GM12878 (cell line): ENCODE results near the gene NBEA. TPM values are rescaled to one million over a fixed set of nuclear protein-coding genes. Genes with fewer than 3 reads are reported as not detected.

Experiments used
- ATAC-seq: fragments of 200-7000 bp; cut with Tn5 transposase; 3 replicates; pipeline ENCODE4 v1.9.1; 2020; ENCODE audit warnings: mild to moderate bottlenecking, moderate library complexity
- BruUV-seq: library from RNA; stranded (reverse); fragments of 400-500 nt; replicated peaks from 2 replicates; lab custom pipeline; 2021; lab: Mats Ljungman, UMichigan
- CTCF ChIA-PET: fragments of 300-600 bp; sonication (Branson Sonifier 250); formaldehyde crosslinking; extraction: SDS; loops from one replicate; lab custom pipeline; 2021; ENCODE audit warnings: inconsistent platforms; lab: Yijun Ruan, JAX
- POLR2A ChIA-PET: fragments of 350-600 bp; formaldehyde crosslinking; extraction: SDS; loops from one replicate; lab custom pipeline; 2021; ENCODE audit warnings: inconsistent platforms; lab: Charles Lee
- RAD21 ChIA-PET: fragments of 300-600 bp; sonication (Branson Sonifier 250); formaldehyde crosslinking; loops from one replicate; lab custom pipeline; 2023; ENCODE audit warnings: antibody characterized with exemption; ENCODE audit not compliant: unreplicated experiment; lab: Charles Lee
- SMC1A ChIA-PET: fragments of 300-600 bp; sonication (Branson Sonifier 250); formaldehyde crosslinking; loops from one replicate; lab custom pipeline; 2023; ENCODE audit not compliant: unreplicated experiment, uncharacterized antibody; lab: Charles Lee
- DNase-seq: peaks from one replicate; pipeline ENCODE4 v3.0.0-alpha.2; 2011; ENCODE audit warnings: low read depth, low spot score
- FAIRE-seq: peaks from 3 replicates; lab custom pipeline; 2011; peaks lifted over from hg19 to GRCh38; lab: Jason Lieb, UNC
- H2AFZ ChIP-seq: 2 replicates; pipeline ENCODE4 v1.6.0; 2011; ENCODE audit warnings: low read depth, low read length, control low read depth; ENCODE audit not compliant: control insufficient read depth
- H3K27ac ChIP-seq: 2 replicates; pipeline ENCODE4 v1.5.1; 2011; ENCODE audit warnings: control low read depth; ENCODE audit not compliant: control insufficient read depth, insufficient read depth
- H3K27me3 ChIP-seq, 2 experiments: replicated peaks in 1 of 2; 2 replicates each; pipeline versions ENCODE4 v1.6.0 to v1.6.1; 2011; ENCODE audit warnings: low read length in 1 of 2; ENCODE audit not compliant: control insufficient read depth in 2 of 2, insufficient read depth in 2 of 2
- H3K36me3 ChIP-seq, 2 experiments: 2 replicates each; pipeline ENCODE4 v1.5.1; 2011; ENCODE audit warnings: low read length in 1 of 2; ENCODE audit not compliant: control insufficient read depth in 2 of 2, insufficient read depth in 2 of 2
- H3K4me1 ChIP-seq: 2 replicates; pipeline ENCODE4 v1.6.1; 2011; ENCODE audit warnings: mild to moderate bottlenecking, low read length, moderate library complexity, mixed read lengths; ENCODE audit not compliant: control insufficient read depth, insufficient read depth
- H3K4me2 ChIP-seq: 2 replicates; pipeline ENCODE4 v1.6.0; 2011; ENCODE audit warnings: control low read depth; ENCODE audit not compliant: control insufficient read depth, insufficient read depth
- H3K4me3 ChIP-seq: fragments of 200-600 bp; sonication (generic); 2 replicates; pipeline ENCODE4 v1.5.1; 2016
- H3K79me2 ChIP-seq: 2 replicates; pipeline ENCODE4 v1.6.0; 2011; ENCODE audit warnings: low read length; ENCODE audit not compliant: control insufficient read depth, insufficient read depth
- H3K9ac ChIP-seq: 2 replicates; pipeline ENCODE4 v1.8.0; 2011; ENCODE audit warnings: low read length, control low read depth, mixed read lengths; ENCODE audit not compliant: control insufficient read depth, insufficient read depth
- H3K9me3 ChIP-seq: replicated peaks from 3 replicates; pipeline ENCODE4 v1.5.1; 2011; ENCODE audit warnings: mild to moderate bottlenecking, low read length; ENCODE audit not compliant: control insufficient read depth, insufficient read depth
- H4K20me1 ChIP-seq: 2 replicates; pipeline ENCODE4 v1.6.0; 2011; ENCODE audit not compliant: control insufficient read depth, insufficient read depth
- SRF ChIP-seq, 2 experiments: IDR thresholded peaks; 2 replicates each; pipeline ENCODE4 v1.6.1; 2011; ENCODE audit warnings: low read depth in 2 of 2, low read length in 2 of 2, mild to moderate bottlenecking in 1 of 2, moderate library complexity in 1 of 2
- TCF7 ChIP-seq: IDR thresholded peaks from 2 replicates; pipeline ENCODE4 v1.6.1; 2014; ENCODE audit warnings: antibody characterized with exemption, borderline replicate concordance
- ZZZ3 ChIP-seq: IDR thresholded peaks from 2 replicates; pipeline ENCODE4 v1.6.1; 2011; ENCODE audit warnings: low read depth; ENCODE audit not compliant: control insufficient read depth, insufficient read length
- WGBS: methylation state at CpG from one replicate; pipeline ENCODE4 v1.1.6; 2016; ENCODE audit warnings: low lambda C conversion rate; ENCODE audit not compliant: insufficient replicate concordance, insufficient coverage; ENCODE audit errors: missing lambda C conversion rate; 5-methylcytosine and 5-hydroxymethylcytosine counted together
- in situ Hi-C: fragments of 300-500 bp; cut with MboI; formaldehyde crosslinking; loops from 9 replicates; pipeline ENCODE4 v1.14.3; 2018; ENCODE audit warnings: mixed read lengths
- intact Hi-C: fragments of 100-400 bp; cut with micrococcal nuclease; formaldehyde crosslinking; loops from one replicate; pipeline ENCODE4 v1.14.2; 2022; ENCODE audit not compliant: unreplicated experiment
- polyA plus RNA-seq, 11 experiments: library from polyadenylated mRNA; depleted of rRNA in 4 of 11; unstranded in 6 of 11; stranded (reverse) in 5 of 11; fragments of >200 nt; fragmentation: Nextera tagmentation in 4 of 11; fragmentation: Illumina TruSeq in 1 of 11; extraction: Ambion mirVana in 4 of 11; extraction: Trizol in 1 of 11; gene quantifications; 1 replicate in 1 of 11; 2 replicates in 10 of 11; pipeline versions ENCODE4 v1.2.1 to v1.2.3, GENCODE V29; 2011 to 2016; ENCODE audit warnings: inconsistent platforms in 2 of 11, missing spikeins in 2 of 11, low read depth in 1 of 11
- total RNA-seq, 4 experiments: library from RNA; depleted of rRNA in 3 of 4; stranded (reverse); fragments of >200 nt in 3 of 4; fragmentation: Illumina TruSeq in 1 of 4; extraction: Trizol in 1 of 4; gene quantifications; 2 replicates each; pipeline versions ENCODE4 v1.2.1 to v1.2.3, GENCODE V29; 2013 to 2021

The NBEA gene
- total and polyA plus RNA-seq, 10 of the 15 experiments (the other 5 are each of a cell fraction or from before 2014, with no cell fraction given), result 0.23 to 3.6 (median 0.55) TPM

DNA sequence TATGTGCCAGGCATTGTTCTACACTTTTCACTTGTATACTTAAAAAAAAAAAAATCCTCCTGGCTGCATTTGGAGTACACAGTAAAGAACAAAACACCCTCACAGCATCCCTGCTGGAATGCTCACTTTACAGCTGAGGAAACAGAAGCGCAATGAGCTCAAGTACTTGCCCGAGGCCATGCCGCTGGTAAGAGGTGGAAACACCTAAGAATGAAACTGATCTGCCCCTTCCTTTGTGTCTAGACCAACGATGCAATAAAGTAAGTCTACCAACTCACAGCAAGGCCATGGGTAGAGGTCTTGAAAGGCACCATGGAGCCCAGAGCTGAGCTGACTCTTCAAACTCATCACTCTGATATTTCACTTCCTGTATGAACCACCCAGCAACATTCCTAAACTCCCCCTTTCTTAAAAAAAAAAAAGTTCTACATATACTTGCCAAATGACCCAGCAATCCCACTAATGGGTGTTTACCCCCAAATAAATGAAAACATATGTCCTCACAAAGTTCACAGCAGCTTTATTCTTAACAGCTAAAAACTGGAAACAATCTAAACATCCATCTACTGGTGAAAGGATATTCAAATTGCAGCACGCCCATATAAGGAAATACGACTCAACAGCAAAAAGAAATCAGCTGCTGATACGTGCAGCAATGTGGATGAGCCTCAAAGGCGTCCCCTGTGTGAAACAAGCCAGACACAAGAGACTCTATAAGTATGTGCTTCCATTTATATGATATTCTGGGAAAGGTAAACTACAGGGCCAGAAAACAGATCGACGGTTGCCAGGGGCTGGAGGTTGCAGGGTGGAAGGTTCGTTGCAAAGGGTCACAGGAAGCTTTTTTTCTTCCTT, 771.1 kb downstream of the NBEA start:
- RAD21 ChIA-PET, result no interaction called here
- FAIRE-seq (no peak), DNase-seq (no peak), ATAC-seq (no peak)
- Histone ChIP-seq H3K4me3 (no peak overlapping the region), H3K27me3 (no peaks in the 10 kb centered on the region; a peak in 1 of 4 replicates), H3K79me2 (no peaks in the 10 kb centered on the region), H3K9ac (no peak overlapping the region), H2AFZ (no peak overlapping the region), H3K27ac (no peak overlapping the region), H3K9me3 (no peaks in the 10 kb centered on the region; the same call in 2 of the 3 replicates)
- 27% methylated on average over 11 of the region's 11 CpGs for WGBS
- in situ Hi-C loops (no loop called here), intact Hi-C loops (no loop called here)
- CTCF ChIA-PET, result no interaction called here
- TF ChIP-seq SRF (IDR thresholded peaks at IDR 0.05; ENCODE audit: low read depth in 2 of 2, low read length in 2 of 2) (peak; percentile 20 to 57; a peak in 1 of 4 replicates), ZZZ3 (no peak)
- TF ChIP-seq, all 136 proteins: peak for 1
- no peak overlapping the region for H3K4me2 ChIP-seq
- H4K20me1 ChIP-seq, result no peaks in the 10 kb centered on the region
- SMC1A ChIA-PET, result interaction anchor here (0.7 kb wide), 1 partner anchor 49 kb away, joined by 4 read pairs; no protein-coding TSS in a partner anchor
- no TSS peak for BruUV-seq
- no peaks in the 10 kb centered on the region for H3K36me3 ChIP-seq
- H3K4me1 ChIP-seq, result no peaks in the 10 kb centered on the region
- POLR2A ChIA-PET, result no interaction called here

DNA sequence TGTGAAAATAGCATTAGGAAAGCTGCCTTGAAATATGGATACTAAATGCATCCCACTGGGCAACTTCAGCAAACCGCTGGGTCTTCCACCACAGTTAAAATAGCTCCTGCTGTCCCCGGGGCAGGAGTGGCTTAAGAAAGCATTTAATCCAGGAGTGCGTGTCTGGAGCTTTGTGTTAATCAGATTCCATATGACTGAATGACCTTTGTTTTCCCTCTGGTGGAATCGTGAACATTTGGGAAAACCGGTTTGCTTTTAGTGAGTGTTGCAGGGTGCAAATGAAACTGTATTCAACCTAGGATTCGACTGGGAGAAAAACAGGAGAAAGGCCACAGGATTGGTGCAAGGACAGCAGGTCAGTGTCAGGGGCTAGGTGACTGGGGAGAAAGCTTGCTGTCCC, 772.1 kb downstream of the NBEA start:
- no peak for DNase-seq
- POLR2A ChIA-PET, result no interaction called here
- Histone ChIP-seq H3K9me3 (no peaks in the 10 kb centered on the region; the same call in 2 of the 3 replicates), H4K20me1 (no peaks in the 10 kb centered on the region), H3K36me3 (no peaks in the 10 kb centered on the region), H3K4me3 (no peak overlapping the region), H3K27ac (no peak overlapping the region), H3K4me2 (no peak overlapping the region), H3K9ac (no peak overlapping the region), H3K79me2 (no peaks in the 10 kb centered on the region), H3K4me1 (no peaks in the 10 kb centered on the region), H3K27me3 (no peaks in the 10 kb centered on the region; a peak in 1 of 4 replicates), H2AFZ (no peak overlapping the region)
- TF ChIP-seq TCF7, result no peak
- intact Hi-C loops (no loop called here), in situ Hi-C loops (no loop called here)
- CTCF ChIA-PET, result interaction anchor here (0.9 to 1.3 kb wide), 2 partner anchors 9 to 104 kb away, joined by 3 to 6 read pairs; no protein-coding TSS in a partner anchor
- BruUV-seq, result no TSS peak
- no peak for ATAC-seq
- SMC1A ChIA-PET, result interaction anchor here (0.9 kb wide), 1 partner anchor 83 kb away, joined by 3 read pairs; no protein-coding TSS in a partner anchor
- 19% methylated on average over 6 of the region's 6 CpGs for WGBS
- no peak for FAIRE-seq
- RAD21 ChIA-PET, result no interaction called here
